GM12878 (cell line): ENCODE measurements around the gene FAM210A. TPM values are rescaled to one million over a fixed set of nuclear protein-coding genes. Genes with fewer than 3 reads are reported as not detected.

ENCODE experiments used
- ATAC-seq: fragments of 200-7000 bp; cut with Tn5 transposase; 3 replicates; pipeline ENCODE4 v1.9.1; 2020; ENCODE audit warnings: mild to moderate bottlenecking, moderate library complexity
- BruUV-seq: library from RNA; stranded (reverse); fragments of 400-500 nt; replicated peaks from 2 replicates; lab custom pipeline; 2021; lab: Mats Ljungman, UMichigan
- CTCF ChIA-PET: fragments of 300-600 bp; sonication (Branson Sonifier 250); formaldehyde crosslinking; extraction: SDS; loops from one replicate; lab custom pipeline; 2021; ENCODE audit warnings: inconsistent platforms; lab: Yijun Ruan, JAX
- POLR2A ChIA-PET: fragments of 350-600 bp; formaldehyde crosslinking; extraction: SDS; loops from one replicate; lab custom pipeline; 2021; ENCODE audit warnings: inconsistent platforms; lab: Charles Lee
- RAD21 ChIA-PET: fragments of 300-600 bp; sonication (Branson Sonifier 250); formaldehyde crosslinking; loops from one replicate; lab custom pipeline; 2023; ENCODE audit warnings: antibody characterized with exemption; ENCODE audit not compliant: unreplicated experiment; lab: Charles Lee
- SMC1A ChIA-PET: fragments of 300-600 bp; sonication (Branson Sonifier 250); formaldehyde crosslinking; loops from one replicate; lab custom pipeline; 2023; ENCODE audit not compliant: unreplicated experiment, uncharacterized antibody; lab: Charles Lee
- DNase-seq: peaks from one replicate; pipeline ENCODE4 v3.0.0-alpha.2; 2011; ENCODE audit warnings: low read depth, low spot score
- FAIRE-seq: peaks from 3 replicates; lab custom pipeline; 2011; peaks lifted over from hg19 to GRCh38; lab: Jason Lieb, UNC
- H2AFZ ChIP-seq: 2 replicates; pipeline ENCODE4 v1.6.0; 2011; ENCODE audit warnings: low read depth, low read length, control low read depth; ENCODE audit not compliant: control insufficient read depth
- H3K27ac ChIP-seq: 2 replicates; pipeline ENCODE4 v1.5.1; 2011; ENCODE audit warnings: control low read depth; ENCODE audit not compliant: control insufficient read depth, insufficient read depth
- H3K27me3 ChIP-seq, 2 experiments: replicated peaks in 1 of 2; 2 replicates each; pipeline versions ENCODE4 v1.6.0 to v1.6.1; 2011; ENCODE audit warnings: low read length in 1 of 2; ENCODE audit not compliant: control insufficient read depth in 2 of 2, insufficient read depth in 2 of 2
- H3K36me3 ChIP-seq, 2 experiments: 2 replicates each; pipeline ENCODE4 v1.5.1; 2011; ENCODE audit warnings: low read length in 1 of 2; ENCODE audit not compliant: control insufficient read depth in 2 of 2, insufficient read depth in 2 of 2
- H3K4me1 ChIP-seq: 2 replicates; pipeline ENCODE4 v1.6.1; 2011; ENCODE audit warnings: mild to moderate bottlenecking, low read length, moderate library complexity, mixed read lengths; ENCODE audit not compliant: control insufficient read depth, insufficient read depth
- H3K4me2 ChIP-seq: 2 replicates; pipeline ENCODE4 v1.6.0; 2011; ENCODE audit warnings: control low read depth; ENCODE audit not compliant: control insufficient read depth, insufficient read depth
- H3K4me3 ChIP-seq: fragments of 200-600 bp; sonication (generic); 2 replicates; pipeline ENCODE4 v1.5.1; 2016
- H3K79me2 ChIP-seq: 2 replicates; pipeline ENCODE4 v1.6.0; 2011; ENCODE audit warnings: low read length; ENCODE audit not compliant: control insufficient read depth, insufficient read depth
- H3K9ac ChIP-seq: 2 replicates; pipeline ENCODE4 v1.8.0; 2011; ENCODE audit warnings: low read length, control low read depth, mixed read lengths; ENCODE audit not compliant: control insufficient read depth, insufficient read depth
- H3K9me3 ChIP-seq: replicated peaks from 3 replicates; pipeline ENCODE4 v1.5.1; 2011; ENCODE audit warnings: mild to moderate bottlenecking, low read length; ENCODE audit not compliant: control insufficient read depth, insufficient read depth
- H4K20me1 ChIP-seq: 2 replicates; pipeline ENCODE4 v1.6.0; 2011; ENCODE audit not compliant: control insufficient read depth, insufficient read depth
- BCL3 ChIP-seq: IDR thresholded peaks from 2 replicates; pipeline ENCODE4 v1.6.1; 2011; ENCODE audit warnings: borderline replicate concordance, low read depth, mild to moderate bottlenecking, moderate library complexity, low read length; ENCODE audit not compliant: insufficient read depth, poor library complexity, severe bottlenecking
- MXI1 ChIP-seq: fragments of 150-350 bp; IDR thresholded peaks from 2 replicates; pipeline ENCODE4 v1.6.1; 2011; ENCODE audit warnings: low read depth, mild to moderate bottlenecking, inconsistent platforms, low read length, improper control_type of control experiment
- PML ChIP-seq: IDR thresholded peaks from 2 replicates; pipeline ENCODE4 v1.6.1; 2012; ENCODE audit warnings: low read length, inconsistent platforms
- PRDM15 ChIP-seq: fragments of 450-650 bp; formaldehyde crosslinking; IDR thresholded peaks from 2 replicates; pipeline ENCODE4 v1.4.0; 2020; ENCODE audit warnings: mild to moderate bottlenecking, moderate library complexity
- SMAD5 ChIP-seq: IDR thresholded peaks from 2 replicates; pipeline ENCODE4 v1.6.1; 2016; ENCODE audit warnings: antibody characterized with exemption, low read depth
- SUZ12 ChIP-seq: fragments of 200-600 bp; sonication (generic); IDR thresholded peaks from one replicate; pipeline ENCODE4 v1.6.1; 2018; ENCODE audit warnings: antibody characterized with exemption, mild to moderate bottlenecking; ENCODE audit not compliant: unreplicated experiment
- TAF1 ChIP-seq: IDR thresholded peaks from 2 replicates; pipeline ENCODE4 v1.6.1; 2011; ENCODE audit warnings: mild to moderate bottlenecking, low read depth, low read length, borderline replicate concordance
- ZBTB40 ChIP-seq: fragments of 450-650 bp; IDR thresholded peaks from 2 replicates; pipeline ENCODE4 v1.6.1; 2016; ENCODE audit warnings: mild to moderate bottlenecking, moderate library complexity, borderline replicate concordance
- WGBS: methylation state at CpG from one replicate; pipeline ENCODE4 v1.1.6; 2016; ENCODE audit warnings: low lambda C conversion rate; ENCODE audit not compliant: insufficient replicate concordance, insufficient coverage; ENCODE audit errors: missing lambda C conversion rate; 5-methylcytosine and 5-hydroxymethylcytosine counted together
- in situ Hi-C: fragments of 300-500 bp; cut with MboI; formaldehyde crosslinking; loops from 9 replicates; pipeline ENCODE4 v1.14.3; 2018; ENCODE audit warnings: mixed read lengths
- intact Hi-C: fragments of 100-400 bp; cut with micrococcal nuclease; formaldehyde crosslinking; loops from one replicate; pipeline ENCODE4 v1.14.2; 2022; ENCODE audit not compliant: unreplicated experiment
- polyA plus RNA-seq, 11 experiments: library from polyadenylated mRNA; depleted of rRNA in 4 of 11; unstranded in 6 of 11; stranded (reverse) in 5 of 11; fragments of >200 nt; fragmentation: Nextera tagmentation in 4 of 11; fragmentation: Illumina TruSeq in 1 of 11; extraction: Ambion mirVana in 4 of 11; extraction: Trizol in 1 of 11; gene quantifications; 1 replicate in 1 of 11; 2 replicates in 10 of 11; pipeline versions ENCODE4 v1.2.1 to v1.2.3, GENCODE V29; 2011 to 2016; ENCODE audit warnings: inconsistent platforms in 2 of 11, missing spikeins in 2 of 11, low read depth in 1 of 11
- total RNA-seq, 4 experiments: library from RNA; depleted of rRNA in 3 of 4; stranded (reverse); fragments of >200 nt in 3 of 4; fragmentation: Illumina TruSeq in 1 of 4; extraction: Trizol in 1 of 4; gene quantifications; 2 replicates each; pipeline versions ENCODE4 v1.2.1 to v1.2.3, GENCODE V29; 2013 to 2021

The FAM210A gene
- total and polyA plus RNA-seq, 10 of the 15 experiments (the other 5 are each of a cell fraction or from before 2014, with no cell fraction given) = 10.3 to 56.3 (median 17.7) TPM

- TF ChIP-seq MXI1 = peak; percentile 61; the same call in 1 of the 2 replicates
- TF ChIP-seq PML = no peak
- no peak for TF ChIP-seq SUZ12
These were observed 111.6 kb downstream of the FAM210A start (continued) for GRCh38 chr18:13614641-13615288.

GRCh38 chr18:13613591-13614501 lies 112.5 kb downstream of the FAM210A start:
- peak overlapping the region; percentile 96 for H3K4me2 ChIP-seq
- ChIA-PET RAD21 (interaction anchor here (0.6 to 8.4 kb wide), 15 partner anchors 10 to 334 kb away, joined by 3 to 337 read pairs (median 6); partner anchors contain the start of genes FAM210A and RNMT), CTCF (interaction anchor here (0.6 to 13.5 kb wide), 10 partner anchors 15 to 398 kb away, joined by 3 to 235 read pairs (median 14); no protein-coding TSS in a partner anchor), POLR2A (interaction anchor here (0.8 to 10.9 kb wide), 11 partner anchors 10 to 623 kb away, joined by 3 to 175 read pairs (median 5); partner anchors contain the start of gene CEP192), SMC1A (interaction anchor here (0.6 to 13.4 kb wide), 16 partner anchors 11 to 615 kb away, joined by 3 to 372 read pairs (median 4); no protein-coding TSS in a partner anchor)
- FAIRE-seq (no peak), DNase-seq (no peak), ATAC-seq (peak; percentile 11)
- no peaks in the 10 kb centered on the region for H3K9me3 ChIP-seq
- BruUV-seq = TSS peak; percentile 27
- no peaks in the 10 kb centered on the region for H3K27me3 ChIP-seq
- intact Hi-C loops (loop anchor here (2.0 kb wide), 1 partner anchor 29 kb away; no protein-coding TSS in a partner anchor), in situ Hi-C loops (loop anchor here (5.0 kb wide), 1 partner anchor 47 kb away; no protein-coding TSS in a partner anchor)
- peaks cover 40% of the 10 kb centered on the region for H3K79me2 ChIP-seq
- WGBS = 5% methylated on average over 21 of the region's 21 CpGs
- H3K9ac ChIP-seq = peak overlapping the region; percentile 74
- H3K36me3 ChIP-seq = no peaks in the 10 kb centered on the region; a peak in 1 of 4 replicates
- H2AFZ ChIP-seq = no peak overlapping the region; the same call in 1 of the 2 replicates
- H3K4me1 ChIP-seq = peaks cover 68% of the 10 kb centered on the region
- H4K20me1 ChIP-seq = no peaks in the 10 kb centered on the region
- H3K27ac ChIP-seq = peak overlapping the region; percentile 84
- H3K4me3 ChIP-seq = peak overlapping the region; percentile 73
- TF ChIP-seq ZBTB40 = no peak
- TF ChIP-seq BCL3 = no peak
- no peak; the same call in 1 of the 2 replicates for TF ChIP-seq SMAD5
- no peak for TF ChIP-seq TAF1
- no peak for TF ChIP-seq PRDM15 (CRISPR knock-in tag)
